Measurements from ENCODE around the gene MS4A8. TPM values are rescaled to one million over a fixed set of nuclear protein-coding genes. Genes with fewer than 3 reads are reported as not detected.
"Not testable (repeated sequence)": the region's sequence is repeated elsewhere in the genome, so short reads cannot be mapped to it uniquely, and the experiment has no call there.

MS4A8 gene
- total RNA-seq = not detected in 2 replicates

GRCh38 chr11:60699284-60699691 is at the start of gene MS4A8:
MS4A8 (plus strand) TSS chr11:60699612; CDS start chr11:60700861, 1,249 bp downstream.
- DNase-seq (ENCODE audit: extremely low read depth, low read depth, low spot score) = no peak

GRCh38 chr11:60657888-60658287 is 41.5 kb upstream of the MS4A8 start:
- DNase-seq (ENCODE audit: extremely low read depth, low read depth, low spot score) = no peak

GRCh38 chr11:60658409-60658808 is 41.0 kb upstream of the MS4A8 start:
- no peak for DNase-seq (ENCODE audit: extremely low read depth, low read depth, low spot score)

GRCh38 chr11:60672255-60672654 is 27.2 kb upstream of the MS4A8 start:
- DNase-seq (ENCODE audit: extremely low read depth, low read depth, low spot score) = no peak

- not testable (repeated sequence) for DNase-seq (ENCODE audit: extremely low read depth, low read depth, low spot score)
These were observed 21.2 kb upstream of the MS4A8 start for GRCh38 chr11:60678231-60678630.

- no peak for DNase-seq (ENCODE audit: extremely low read depth, low read depth, low spot score)
These were observed 19.5 kb upstream of the MS4A8 start for GRCh38 chr11:60679879-60680278.

- DNase-seq (ENCODE audit: extremely low read depth, low read depth, low spot score) = no peak
These were observed 18.8 kb upstream of the MS4A8 start for GRCh38 chr11:60680455-60681119.

- DNase-seq (ENCODE audit: extremely low read depth, low read depth, low spot score) = not testable (repeated sequence)
These were observed 14.9 kb upstream of the MS4A8 start for GRCh38 chr11:60684541-60684848.

GRCh38 chr11:60691661-60692060 is 7.8 kb upstream of the MS4A8 start:
- DNase-seq (ENCODE audit: extremely low read depth, low read depth, low spot score) = no peak

- no peak for DNase-seq (ENCODE audit: extremely low read depth, low read depth, low spot score)
These were observed 524 bp downstream of the MS4A8 start for GRCh38 chr11:60699936-60700335.

GRCh38 chr11:60700689-60701468 is 1.5 kb downstream of the MS4A8 start:
- no peak for DNase-seq (ENCODE audit: extremely low read depth, low read depth, low spot score)

GRCh38 chr11:60701469-60701818 is 2.0 kb downstream of the MS4A8 start:
- no peak for DNase-seq (ENCODE audit: extremely low read depth, low read depth, low spot score)

GRCh38 chr11:60703374-60703773 is 4.0 kb downstream of the MS4A8 start:
- DNase-seq (ENCODE audit: extremely low read depth, low read depth, low spot score) = no peak

GRCh38 chr11:60705895-60706294 is 6.5 kb downstream of the MS4A8 start:
- DNase-seq (ENCODE audit: extremely low read depth, low read depth, low spot score) = no peak

- DNase-seq (ENCODE audit: extremely low read depth, low read depth, low spot score) = no peak
These were observed 7.5 kb downstream of the MS4A8 start for GRCh38 chr11:60706931-60707330.

GRCh38 chr11:60710482-60710881 is 11.1 kb downstream of the MS4A8 start:
- no peak for DNase-seq (ENCODE audit: extremely low read depth, low read depth, low spot score)

- no peak for DNase-seq (ENCODE audit: extremely low read depth, low read depth, low spot score)
These were observed 11.9 kb downstream of the MS4A8 start for GRCh38 chr11:60711276-60711675.

GRCh38 chr11:60713423-60713822 is 14.0 kb downstream of the MS4A8 start:
- DNase-seq (ENCODE audit: extremely low read depth, low read depth, low spot score) = not testable (repeated sequence)

GRCh38 chr11:60717956-60718355 is 18.5 kb downstream of the MS4A8 start:
- no peak for DNase-seq (ENCODE audit: extremely low read depth, low read depth, low spot score)

- DNase-seq (ENCODE audit: extremely low read depth, low read depth, low spot score) = no peak
These were observed 19.3 kb downstream of the MS4A8 start for GRCh38 chr11:60718524-60719316.

- no peak for DNase-seq (ENCODE audit: extremely low read depth, low read depth, low spot score)
These were observed 20.0 kb downstream of the MS4A8 start for GRCh38 chr11:60719391-60719790.

GRCh38 chr11:60720460-60720859 is 21.0 kb downstream of the MS4A8 start:
- DNase-seq (ENCODE audit: extremely low read depth, low read depth, low spot score) = no peak
